Measurements from ENCODE around the gene LAG3.
A peak's percentile ranks its signal among the peaks of the same experiment; 100 is the strongest.

LAG3 gene

DNA sequence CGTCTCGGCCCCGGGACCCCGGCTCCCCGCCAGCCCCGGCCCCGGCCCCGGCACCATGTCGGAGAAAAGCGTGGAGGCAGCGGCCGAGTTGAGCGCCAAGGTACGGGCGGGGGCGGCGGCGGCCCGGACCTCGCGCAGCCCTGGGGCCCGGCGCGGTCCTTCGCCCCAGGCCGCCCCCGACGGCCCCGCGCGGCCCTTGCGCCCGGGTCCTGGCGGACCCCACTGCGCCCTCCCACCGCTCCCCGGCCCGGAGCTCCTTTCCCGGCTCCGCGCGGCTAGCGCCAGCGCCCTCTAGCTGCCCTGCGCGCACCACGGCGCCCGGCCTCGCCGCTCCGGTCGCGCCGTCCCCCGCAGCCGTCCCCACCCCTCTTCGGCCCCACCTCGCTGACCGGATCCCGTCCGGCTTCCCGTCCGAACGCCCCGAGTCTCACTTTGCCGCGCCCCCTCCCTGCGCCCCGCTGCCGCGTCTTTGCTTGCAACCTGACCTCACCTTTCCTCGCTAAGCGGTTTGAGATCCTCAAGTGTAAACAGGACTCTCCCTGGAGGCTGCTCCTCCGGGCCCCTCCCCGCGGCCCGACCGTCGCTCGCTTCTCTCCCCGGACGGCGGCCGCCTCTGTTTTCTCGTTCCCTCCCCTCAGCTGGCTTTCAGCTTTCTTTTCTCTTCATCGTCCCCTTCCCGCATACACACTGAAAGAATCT lies 5.5 kb upstream of the LAG3 start:
- H3K27ac ChIP-seq (ENCODE audit: insufficient read depth in 1 of 2, low read depth in 1 of 2, low read length in 2 of 2, poor library complexity in 1 of 2, severe bottlenecking in 2 of 2), result peak overlapping the region in 1 of 2 experiments; percentile 58
- peaks cover 0 to 10% (median 2%) of the 10 kb centered on the region in 4 experiments for H3K36me3 ChIP-seq (ENCODE audit: control insufficient read depth in 4 of 4, insufficient read depth in 4 of 4, low read length in 3 of 4)
- CTCF ChIA-PET, result interaction anchor here (0.6 to 15.2 kb wide), 16 partner anchors 10 to 69 kb away, joined by 3 to 237 read pairs (median 4); partner anchors contain the start of genes CD4, GPR162 and MLF2
- H3K9me3 ChIP-seq (ENCODE audit: control extremely low read depth in 1 of 5, control insufficient read depth in 4 of 5, insufficient read depth in 2 of 5, low read depth in 1 of 5, low read length in 4 of 5), result no peaks in the 10 kb centered on the region
- under 1% methylated on average over 72 of the region's 88 CpGs for WGBS (ENCODE audit: insufficient coverage)
- peak; percentile 57 to 66 (median 60) for DNase-seq
- POLR2A ChIA-PET, result interaction anchor here (1.1 to 2.3 kb wide), 2 partner anchors 14 to 192 kb away, joined by 3 to 12 read pairs; partner anchors contain the start of gene MLF2
- H3K4me1 ChIP-seq (ENCODE audit: control extremely low read depth in 1 of 4, control insufficient read depth in 4 of 4, insufficient read depth in 4 of 4, low read length in 3 of 4), result peaks cover 8 to 68% (median 46%) of the 10 kb centered on the region in 4 experiments
- H3K27me3 ChIP-seq (replicated peaks in 2 of 5; ENCODE audit: control insufficient read depth in 4 of 5, insufficient read depth in 5 of 5, low read length in 4 of 5), result peaks cover 0 to 16% (median 0%) of the 10 kb centered on the region in 5 experiments
- H3K4me3 ChIP-seq (ENCODE audit: control insufficient read depth in 1 of 7, extremely low read depth in 1 of 7, insufficient read depth in 4 of 7, low read depth in 2 of 7, low read length in 6 of 7), result peak overlapping the region; percentile 56 to 93 (median 74)

DNA sequence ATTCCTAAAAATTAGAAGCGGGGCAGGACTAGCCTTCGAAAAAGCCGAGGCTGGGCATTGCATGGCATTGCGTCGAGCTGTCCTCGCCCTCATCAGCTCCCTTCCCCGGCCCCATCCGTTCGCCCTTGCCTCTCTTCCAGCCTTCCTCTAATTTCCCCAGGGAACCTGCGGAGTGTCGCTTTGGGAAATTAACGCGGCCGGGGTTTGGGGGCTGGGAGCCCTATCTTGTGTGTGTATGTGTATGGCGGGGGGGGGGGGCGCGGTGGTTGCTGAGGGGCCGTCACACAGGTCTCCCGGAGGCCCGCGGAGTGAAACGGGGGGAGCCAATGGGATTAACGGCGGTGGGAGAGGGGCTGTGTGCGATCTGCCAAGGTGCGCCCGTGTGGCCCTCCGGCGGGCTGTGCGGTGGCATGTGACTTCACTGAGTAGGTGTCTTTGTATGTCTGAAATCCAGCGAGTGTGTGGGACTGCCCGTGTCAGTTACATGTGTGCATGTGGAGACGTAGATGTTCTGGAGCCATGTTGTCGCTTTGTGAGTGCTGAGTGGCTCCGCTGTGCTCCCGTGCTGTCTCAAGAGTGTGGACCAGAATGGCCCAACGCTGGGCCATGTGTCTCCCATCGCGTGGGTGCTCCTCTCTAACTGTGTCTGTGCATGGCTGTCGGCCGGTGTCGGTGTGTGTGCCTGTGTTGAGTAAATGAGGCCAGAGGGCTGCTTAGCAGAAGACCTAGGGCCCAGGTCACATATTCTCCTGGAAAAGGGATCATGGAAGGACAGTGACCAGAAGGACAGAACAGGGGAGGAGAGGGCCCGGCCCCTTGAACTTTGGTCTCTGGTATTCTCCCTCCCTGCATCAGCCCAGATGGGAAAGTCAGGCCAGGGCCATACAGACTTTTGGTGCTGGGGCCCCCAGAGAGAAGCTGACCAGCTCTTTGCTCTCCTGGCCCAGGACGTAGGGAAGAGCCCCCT lies 4.7 kb upstream of the LAG3 start:
- no peaks in the 10 kb centered on the region for H3K9me3 ChIP-seq (ENCODE audit: control extremely low read depth in 1 of 5, control insufficient read depth in 4 of 5, insufficient read depth in 2 of 5, low read depth in 1 of 5, low read length in 4 of 5)
- WGBS (ENCODE audit: insufficient coverage), result 55% methylated on average over 30 of the region's 44 CpGs
- DNase-seq, result no peak
- H3K27ac ChIP-seq (ENCODE audit: insufficient read depth in 1 of 2, low read depth in 1 of 2, low read length in 2 of 2, poor library complexity in 1 of 2, severe bottlenecking in 2 of 2), result peak overlapping the region in 1 of 2 experiments; percentile 58
- H3K36me3 ChIP-seq (ENCODE audit: control insufficient read depth in 4 of 4, insufficient read depth in 4 of 4, low read length in 3 of 4), result peaks cover 0 to 10% (median 2%) of the 10 kb centered on the region in 4 experiments
- H3K27me3 ChIP-seq (replicated peaks in 2 of 5; ENCODE audit: control insufficient read depth in 4 of 5, insufficient read depth in 5 of 5, low read length in 4 of 5), result peaks cover 0 to 16% (median 0%) of the 10 kb centered on the region in 5 experiments
- ChIA-PET CTCF (interaction anchor here (0.6 to 15.2 kb wide), 14 partner anchors 9 to 61 kb away, joined by 3 to 237 read pairs (median 6); partner anchors contain the start of genes CD4, GPR162 and MLF2), POLR2A (interaction anchor here (1.1 to 2.3 kb wide), 2 partner anchors 15 to 191 kb away, joined by 3 to 12 read pairs; partner anchors contain the start of gene MLF2)
- peak overlapping the region; percentile 56 to 93 (median 74) for H3K4me3 ChIP-seq (ENCODE audit: control insufficient read depth in 1 of 7, extremely low read depth in 1 of 7, insufficient read depth in 4 of 7, low read depth in 2 of 7, low read length in 6 of 7)
- peaks cover 8 to 75% (median 54%) of the 10 kb centered on the region in 4 experiments for H3K4me1 ChIP-seq (ENCODE audit: control extremely low read depth in 1 of 4, control insufficient read depth in 4 of 4, insufficient read depth in 4 of 4, low read length in 3 of 4)

DNA sequence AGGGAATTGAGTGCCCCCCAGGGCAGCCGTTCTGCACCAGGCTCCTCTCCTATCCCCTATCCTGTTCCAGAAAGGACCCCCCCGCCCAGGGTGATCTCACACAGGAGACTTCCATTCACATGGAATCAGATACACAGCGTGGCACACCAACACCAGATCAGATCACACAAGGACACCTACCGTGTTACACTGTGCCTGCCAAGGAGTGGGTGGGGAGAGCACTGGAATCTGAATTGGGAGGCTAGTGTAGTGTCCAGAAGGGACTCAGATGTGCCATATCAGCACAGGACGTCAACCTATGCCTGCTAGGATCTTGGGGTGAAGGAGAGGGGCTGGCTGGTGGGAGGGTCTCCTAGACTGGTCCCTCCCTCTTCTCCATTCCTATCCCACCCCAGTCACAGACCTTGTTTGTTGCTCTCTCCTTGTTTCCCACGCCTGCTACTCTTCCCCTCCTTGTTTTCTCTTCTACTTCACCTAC lies 3.8 kb upstream of the LAG3 start:
- 93% methylated on average over 3 of the region's 6 CpGs for WGBS (ENCODE audit: insufficient coverage)
- no peak overlapping the region for H3K27ac ChIP-seq (ENCODE audit: insufficient read depth in 1 of 2, low read depth in 1 of 2, low read length in 2 of 2, poor library complexity in 1 of 2, severe bottlenecking in 2 of 2)

DNA sequence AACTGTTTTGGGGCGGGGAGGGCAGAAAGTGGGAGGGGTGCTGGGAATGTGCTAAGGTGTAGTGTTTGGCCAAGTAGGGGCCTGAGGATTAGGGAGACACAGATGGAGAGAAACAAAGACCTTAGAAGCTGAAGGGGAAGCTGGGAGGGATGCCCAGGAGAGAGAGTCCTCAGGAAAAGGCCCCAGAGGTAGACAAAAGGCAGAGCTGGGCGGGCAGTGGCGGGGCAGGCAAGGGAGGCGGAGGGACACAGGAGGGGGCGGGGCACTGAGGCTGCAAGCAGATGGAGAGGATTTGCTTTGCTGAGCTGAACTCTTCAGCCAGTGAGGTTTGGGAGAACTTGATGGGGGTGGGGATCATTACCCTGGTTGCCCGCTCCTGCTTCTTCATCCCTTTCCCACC lies 3.3 kb upstream of the LAG3 start:
- Histone ChIP-seq H3K27ac (ENCODE audit: insufficient read depth in 1 of 2, low read depth in 1 of 2, low read length in 2 of 2, poor library complexity in 1 of 2, severe bottlenecking in 2 of 2) (no peak overlapping the region), H3K36me3 (ENCODE audit: control insufficient read depth in 4 of 4, insufficient read depth in 4 of 4, low read length in 3 of 4) (peaks cover 0 to 10% (median 2%) of the 10 kb centered on the region in 4 experiments), H3K27me3 (replicated peaks in 2 of 5; ENCODE audit: control insufficient read depth in 4 of 5, insufficient read depth in 5 of 5, low read length in 4 of 5) (peaks cover 0 to 19% (median 0%) of the 10 kb centered on the region in 5 experiments), H3K4me3 (ENCODE audit: control insufficient read depth in 1 of 7, extremely low read depth in 1 of 7, insufficient read depth in 4 of 7, low read depth in 2 of 7, low read length in 6 of 7) (peak overlapping the region in 4 of 7 experiments; percentile 2 to 93 (median 39)), H3K4me1 (ENCODE audit: control extremely low read depth in 1 of 4, control insufficient read depth in 4 of 4, insufficient read depth in 4 of 4, low read length in 3 of 4) (peaks cover 8 to 82% (median 62%) of the 10 kb centered on the region in 4 experiments), H3K9me3 (ENCODE audit: control extremely low read depth in 1 of 5, control insufficient read depth in 4 of 5, insufficient read depth in 2 of 5, low read depth in 1 of 5, low read length in 4 of 5) (no peaks in the 10 kb centered on the region)
- CTCF ChIA-PET, result interaction anchor here (0.8 to 15.2 kb wide), 4 partner anchors 9 to 61 kb away, joined by 3 to 237 read pairs (median 3); partner anchors contain the start of gene MLF2
- no CpG with 5 or more reads among the region's 6 CpGs for WGBS (ENCODE audit: insufficient coverage)
- peak in 2 of 3 donors; percentile 39 to 46 for DNase-seq
- POLR2A ChIA-PET, result interaction anchor here (0.9 kb wide), 1 partner anchor 14 kb away, joined by 4 read pairs; no protein-coding TSS in a partner anchor

More for the DNA sequence above, 3.8 kb upstream of the LAG3 start:
- Histone ChIP-seq H3K27me3 (replicated peaks in 2 of 5; ENCODE audit: control insufficient read depth in 4 of 5, insufficient read depth in 5 of 5, low read length in 4 of 5) (peaks cover 0 to 19% (median 0%) of the 10 kb centered on the region in 5 experiments), H3K4me1 (ENCODE audit: control extremely low read depth in 1 of 4, control insufficient read depth in 4 of 4, insufficient read depth in 4 of 4, low read length in 3 of 4) (peaks cover 8 to 83% (median 62%) of the 10 kb centered on the region in 4 experiments), H3K9me3 (ENCODE audit: control extremely low read depth in 1 of 5, control insufficient read depth in 4 of 5, insufficient read depth in 2 of 5, low read depth in 1 of 5, low read length in 4 of 5) (no peaks in the 10 kb centered on the region), H3K36me3 (ENCODE audit: control insufficient read depth in 4 of 4, insufficient read depth in 4 of 4, low read length in 3 of 4) (peaks cover 0 to 10% (median 2%) of the 10 kb centered on the region in 4 experiments), H3K4me3 (ENCODE audit: control insufficient read depth in 1 of 7, extremely low read depth in 1 of 7, insufficient read depth in 4 of 7, low read depth in 2 of 7, low read length in 6 of 7) (peak overlapping the region in 4 of 7 experiments; percentile 2 to 93 (median 39))
- CTCF ChIA-PET, result interaction anchor here (0.6 to 15.2 kb wide), 7 partner anchors 9 to 62 kb away, joined by 3 to 237 read pairs (median 3); partner anchors contain the start of genes GPR162 and MLF2
- DNase-seq, result no peak
- POLR2A ChIA-PET, result no interaction called here

GRCh38 chr12:6769666-6770065 lies 2.7 kb upstream of the LAG3 start:
- 10% methylated on average over 2 of the region's 4 CpGs for WGBS (ENCODE audit: insufficient coverage)
- ChIA-PET POLR2A (interaction anchor here (0.9 kb wide), 1 partner anchor 14 kb away, joined by 4 read pairs; no protein-coding TSS in a partner anchor), CTCF (interaction anchor here (0.9 to 15.2 kb wide), 6 partner anchors 9 to 64 kb away, joined by 3 to 237 read pairs (median 4); partner anchors contain the start of gene MLF2)
- H3K4me3 ChIP-seq (ENCODE audit: control insufficient read depth in 1 of 7, extremely low read depth in 1 of 7, insufficient read depth in 4 of 7, low read depth in 2 of 7, low read length in 6 of 7), result no peak overlapping the region
- peaks cover 7 to 84% (median 62%) of the 10 kb centered on the region in 4 experiments for H3K4me1 ChIP-seq (ENCODE audit: control extremely low read depth in 1 of 4, control insufficient read depth in 4 of 4, insufficient read depth in 4 of 4, low read length in 3 of 4)
- no peak overlapping the region for H3K27ac ChIP-seq (ENCODE audit: insufficient read depth in 1 of 2, low read depth in 1 of 2, low read length in 2 of 2, poor library complexity in 1 of 2, severe bottlenecking in 2 of 2)
- DNase-seq, result no peak
- peaks cover 0 to 19% (median 0%) of the 10 kb centered on the region in 5 experiments for H3K27me3 ChIP-seq (replicated peaks in 2 of 5; ENCODE audit: control insufficient read depth in 4 of 5, insufficient read depth in 5 of 5, low read length in 4 of 5)
- H3K9me3 ChIP-seq (ENCODE audit: control extremely low read depth in 1 of 5, control insufficient read depth in 4 of 5, insufficient read depth in 2 of 5, low read depth in 1 of 5, low read length in 4 of 5), result no peaks in the 10 kb centered on the region
- H3K36me3 ChIP-seq (ENCODE audit: control insufficient read depth in 4 of 4, insufficient read depth in 4 of 4, low read length in 3 of 4), result peaks cover 0 to 12% (median 2%) of the 10 kb centered on the region in 4 experiments

- H3K27ac ChIP-seq (ENCODE audit: insufficient read depth in 1 of 2, low read depth in 1 of 2, low read length in 2 of 2, poor library complexity in 1 of 2, severe bottlenecking in 2 of 2), result no peak overlapping the region
- POLR2A ChIA-PET, result no interaction called here
- H3K4me3 ChIP-seq (ENCODE audit: control insufficient read depth in 1 of 7, extremely low read depth in 1 of 7, insufficient read depth in 4 of 7, low read depth in 2 of 7, low read length in 6 of 7), result no peak overlapping the region
- peaks cover 4 to 84% (median 62%) of the 10 kb centered on the region in 4 experiments for H3K4me1 ChIP-seq (ENCODE audit: control extremely low read depth in 1 of 4, control insufficient read depth in 4 of 4, insufficient read depth in 4 of 4, low read length in 3 of 4)
- peaks cover 0 to 16% (median 2%) of the 10 kb centered on the region in 4 experiments for H3K36me3 ChIP-seq (ENCODE audit: control insufficient read depth in 4 of 4, insufficient read depth in 4 of 4, low read length in 3 of 4)
- H3K9me3 ChIP-seq (ENCODE audit: control extremely low read depth in 1 of 5, control insufficient read depth in 4 of 5, insufficient read depth in 2 of 5, low read depth in 1 of 5, low read length in 4 of 5), result no peaks in the 10 kb centered on the region
- no peak for DNase-seq
- CTCF ChIA-PET, result interaction anchor here (0.9 to 15.2 kb wide), 9 partner anchors 8 to 64 kb away, joined by 3 to 237 read pairs (median 4); partner anchors contain the start of gene MLF2
- WGBS (ENCODE audit: insufficient coverage), result no CpG with 5 or more reads among the region's 12 CpGs
- H3K27me3 ChIP-seq (replicated peaks in 2 of 5; ENCODE audit: control insufficient read depth in 4 of 5, insufficient read depth in 5 of 5, low read length in 4 of 5), result peaks cover 0 to 20% (median 0%) of the 10 kb centered on the region in 5 experiments
These were observed 2.2 kb upstream of the LAG3 start for GRCh38 chr12:6770094-6770493.

Measured in common myeloid progenitor, CD34-positive (primary cell).